IPS DF 4.7 (cell line): ENCODE results near the gene BRPF1.

Experiments used
- DNase-seq: peaks from one replicate; pipeline ENCODE4 v3.0.0-alpha.2; 2013; ENCODE audit warnings: low spot score; ENCODE audit errors: extremely low read depth

Gene BRPF1

GRCh38 chr3:9787714-9788113 lies 56.2 kb downstream of the BRPF1 start:
- DNase-seq = no peak

GRCh38 chr3:9791127-9791526 lies 59.6 kb downstream of the BRPF1 start:
- DNase-seq = no peak

GRCh38 chr3:9791790-9792404 lies 60.4 kb downstream of the BRPF1 start:
- DNase-seq = no peak

GRCh38 chr3:9792405-9793160 lies 61.0 kb downstream of the BRPF1 start, which contains the start of the genes ARPC4 and TADA3:
Gene ARPC4, plus strand, starts transcription at chr3:9793082. Its CDS starts 40 bp downstream, at chr3:9793122.
Gene TADA3, minus strand, starts transcription at chr3:9792473. Its CDS starts 1,007 bp downstream, at chr3:9791466.
- no peak for DNase-seq

- no peak for DNase-seq
Observed at GRCh38 chr3:9793161-9793781, 61.7 kb downstream of the BRPF1 start.

GRCh38 chr3:9794400-9794799 lies 62.9 kb downstream of the BRPF1 start:
- no peak for DNase-seq

GRCh38 chr3:9795207-9795606 lies 63.7 kb downstream of the BRPF1 start:
- DNase-seq = no peak

- DNase-seq = no peak
Observed at GRCh38 chr3:9797196-9797945, 65.8 kb downstream of the BRPF1 start.
